K562 (cell line): ENCODE measurements around the gene FARP1. TPM values are rescaled to one million over a fixed set of nuclear protein-coding genes. Genes with fewer than 3 reads are reported as not detected.

Experiments used
- CBFA2T3 ChIP-seq: fragments of 450-650 bp; IDR thresholded peaks from 2 replicates; pipeline ENCODE4 v1.6.1; 2017
- EGR1 ChIP-seq: fragments of 450-650 bp; conservative IDR thresholded peaks from 2 replicates; pipeline ENCODE4 v1.6.1; 2017; ENCODE audit warnings: mild to moderate bottlenecking
- ETS2 ChIP-seq: IDR thresholded peaks from 2 replicates; pipeline ENCODE4 v1.6.1; 2016; ENCODE audit warnings: borderline replicate concordance, missing genetic modification characterization, mild to moderate bottlenecking, moderate library complexity, missing compliant biosample characterization; ENCODE audit not compliant: poor library complexity, severe bottlenecking
- FOXJ2 ChIP-seq: fragments of 200-800 bp; sonication (Bioruptor generic); IDR thresholded peaks from 2 replicates; pipeline ENCODE4 v1.6.1; 2016; ENCODE audit warnings: missing genetic modification characterization, missing compliant biosample characterization
- KLF10 ChIP-seq: fragments of 250-450 bp; sonication (Bioruptor Pico); IDR thresholded peaks from 2 replicates; pipeline ENCODE4 v1.6.1; 2021; ENCODE audit warnings: matching md5 sums
- KLF13 ChIP-seq: fragments of 450-650 bp; IDR thresholded peaks from 2 replicates; pipeline ENCODE4 v1.6.1; 2016; ENCODE audit warnings: missing genetic modification characterization, low read depth, mild to moderate bottlenecking, missing compliant biosample characterization, moderate library complexity, borderline replicate concordance
- KLF16 ChIP-seq: IDR thresholded peaks from 2 replicates; pipeline ENCODE4 v1.6.1; 2016; ENCODE audit warnings: antibody characterized with exemption
- MAZ ChIP-seq, 2 experiments: fragments of 450-650 bp in 1 of 2; sonication (generic) in 1 of 2; formaldehyde crosslinking; IDR thresholded peaks in 1 of 2; conservative IDR thresholded peaks in 1 of 2; 2 replicates each; pipeline versions ENCODE4 v1.4.0 to v1.5.0; 2020; ENCODE audit warnings: mild to moderate bottlenecking in 1 of 2, missing genetic modification reagents in 1 of 2
- MECOM ChIP-seq: fragments of 250-450 bp; sonication (Bioruptor Pico); IDR thresholded peaks from 2 replicates; pipeline ENCODE4 v1.8.0; 2022; ENCODE audit warnings: inconsistent platforms
- NFE2L1 ChIP-seq: fragments of 450-650 bp; IDR thresholded peaks from 2 replicates; pipeline ENCODE4 v1.6.1; 2016; ENCODE audit warnings: missing genetic modification characterization, low read depth, mild to moderate bottlenecking, missing compliant biosample characterization, moderate library complexity, borderline replicate concordance
- POLR2AphosphoS5 ChIP-seq: IDR thresholded peaks from 2 replicates; pipeline ENCODE4 v1.6.1; 2011; ENCODE audit warnings: mild to moderate bottlenecking, low read depth, low read length, moderate library complexity; ENCODE audit not compliant: control insufficient read depth, insufficient read depth
- RB1 ChIP-seq: fragments of 450-650 bp; IDR thresholded peaks from 2 replicates; pipeline ENCODE4 v1.6.1; 2017; ENCODE audit warnings: low read depth, mild to moderate bottlenecking
- SREBF1 ChIP-seq: fragments of 150-350 bp; IDR thresholded peaks from 2 replicates; pipeline ENCODE4 v1.6.1; 2014; ENCODE audit warnings: antibody characterized with exemption, low read depth, low read length, borderline replicate concordance
- SRF ChIP-seq, 2 experiments: fragments of 250-450, 450-650 bp in 1 of 2; sonication (Bioruptor Pico) in 1 of 2; sonication (generic) in 1 of 2; formaldehyde crosslinking; IDR thresholded peaks; 2 replicates each; pipeline versions ENCODE4 v1.5.0 to v1.5.1; 2020 to 2022; ENCODE audit warnings: mild to moderate bottlenecking in 1 of 2, missing genetic modification reagents in 1 of 2
- SRSF7 ChIP-seq: fragments of 200-400 bp; formaldehyde crosslinking; optimal IDR thresholded peaks from 2 replicates; pipeline ENCODE3; 2017; ENCODE audit warnings: mild to moderate bottlenecking, low read depth, low read length
- USF1 ChIP-seq: sonication (generic); formaldehyde crosslinking; IDR thresholded peaks from 2 replicates; pipeline ENCODE4 v1.9.0; 2022; ENCODE audit warnings: mild to moderate bottlenecking, missing genetic modification reagents
- ZFP36 ChIP-seq: fragments of 150-350 bp; IDR thresholded peaks from 2 replicates; pipeline ENCODE4 v1.6.1; 2018; ENCODE audit warnings: low read length, low read depth; ENCODE audit not compliant: partially characterized antibody
- ZNF274 ChIP-seq: IDR thresholded peaks from 2 replicates; pipeline ENCODE4 v1.6.1; 2011; ENCODE audit warnings: low read depth, mild to moderate bottlenecking, low read length, moderate library complexity, borderline replicate concordance
- ZNF277 ChIP-seq: fragments of 250-450 bp; sonication (Bioruptor Pico); IDR thresholded peaks from 2 replicates; pipeline ENCODE4 v1.8.0; 2022; ENCODE audit warnings: inconsistent platforms, mild to moderate bottlenecking, moderate library complexity, borderline replicate concordance
- ZNF280B ChIP-seq: fragments of 250-450 bp; sonication (Bioruptor Pico); IDR thresholded peaks from 2 replicates; pipeline ENCODE4 v1.5.1; 2021; ENCODE audit warnings: mild to moderate bottlenecking
- ZNF398 ChIP-seq: fragments of 250-450 bp; sonication (Bioruptor Pico); IDR thresholded peaks from 2 replicates; pipeline ENCODE4 v1.8.0; 2021; ENCODE audit warnings: moderate library complexity, mild to moderate bottlenecking, inconsistent platforms
- ZNF695 ChIP-seq: fragments of 450-650 bp; formaldehyde crosslinking; IDR thresholded peaks from 2 replicates; pipeline ENCODE4 v1.4.0; 2020; ENCODE audit warnings: mild to moderate bottlenecking, moderate library complexity
- ZNF75A ChIP-seq: fragments of 450-650 bp; formaldehyde crosslinking; IDR thresholded peaks from 2 replicates; pipeline ENCODE4 v1.4.0; 2020; ENCODE audit warnings: mild to moderate bottlenecking
- polyA plus RNA-seq, 8 experiments: library from polyadenylated mRNA; depleted of rRNA in 4 of 8; stranded (reverse) in 5 of 8; unstranded in 3 of 8; fragments of >200 nt; fragmentation: Nextera tagmentation in 2 of 8; fragmentation: Illumina TruSeq in 1 of 8; extraction: Ambion mirVana in 2 of 8; extraction: Trizol in 1 of 8; gene quantifications; 2 replicates each; pipeline versions ENCODE4 v1.2.1 to v1.2.3, GENCODE V29; 2011 to 2014; ENCODE audit warnings: inconsistent platforms in 1 of 8, missing spikeins in 1 of 8
- total RNA-seq, 7 experiments: library from RNA; depleted of rRNA in 6 of 7; stranded (reverse); fragments of >200 nt in 6 of 7; fragmentation: Illumina TruSeq in 2 of 7; extraction: Trizol in 2 of 7; gene quantifications; 2 replicates each; pipeline versions ENCODE4 v1.2.1 to v1.2.3, GENCODE V29; 2011 to 2021; ENCODE audit warnings: low replicate concordance in 1 of 7

The FARP1 gene
- total and polyA plus RNA-seq, 9 of the 15 experiments (the other 6 are each of a cell fraction or from before 2014, with no cell fraction given), result 0.03 to 0.29 (median 0.05) TPM; not detected in 3

GRCh38 chr13:98503175-98504028, 360.5 kb downstream of the FARP1 start (continued):
- TF ChIP-seq RB1 (no peak), POLR2AphosphoS5 (no peak), ZNF75A (CRISPR knock-in tag) (no peak), CBFA2T3 (peak; percentile 42), MAZ (CRISPR knock-in tag; conservative IDR thresholded peaks at IDR 0.05 in 1 of 2, IDR thresholded peaks at IDR 0.05 in 1 of 2) (no peak), ZNF398 (CRISPR knock-in tag) (no peak), ZNF695 (no peak), ZNF274 (no peak), ZNF280B (CRISPR knock-in tag) (no peak), FOXJ2 (tag) (no peak), EGR1 (peak; percentile 94), ETS2 (no peak), KLF16 (peak; percentile 33; the same call in 1 of the 2 replicates), SREBF1 (no peak), KLF10 (CRISPR knock-in tag) (no peak), NFE2L1 (tag) (no peak), SRSF7 (no peak), SRF (CRISPR knock-in tag; IDR thresholded peaks at IDR 0.05) (no peak), KLF13 (tag) (no peak), USF1 (no peak), ZNF277 (CRISPR knock-in tag) (no peak), MECOM (CRISPR knock-in tag) (no peak), ZFP36 (no peak)
